Measurements from ENCODE around the gene AUTS2.
"Not testable (repeated sequence)": the region's sequence is repeated elsewhere in the genome, so short reads cannot be mapped to it uniquely, and the experiment has no call there.

AUTS2 gene

GRCh38 chr7:70579397-70580097 is 981.3 kb downstream of the AUTS2 start:
- DNase-seq (ENCODE audit: low spot score): no peak

DNA sequence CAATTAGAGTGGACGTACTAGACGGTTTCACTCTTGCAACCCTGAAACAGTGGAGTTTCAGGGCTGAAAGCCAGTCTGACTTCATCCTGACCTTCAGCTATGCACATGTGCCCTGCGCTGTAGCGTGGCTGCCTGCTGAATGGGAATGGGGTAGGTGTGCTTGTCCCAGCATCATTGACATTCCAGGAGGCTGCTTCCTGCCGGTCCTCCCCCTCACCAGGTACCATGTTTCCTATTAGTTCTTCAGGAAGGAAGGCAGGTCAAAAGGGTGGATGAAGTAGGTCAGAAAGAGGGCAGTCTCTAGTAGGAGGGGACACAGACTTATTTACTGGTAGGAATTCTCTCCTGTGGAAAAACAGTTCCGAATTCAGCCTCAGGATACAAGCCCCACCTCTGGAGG is 981.9 kb downstream of the AUTS2 start:
- DNase-seq (ENCODE audit: low spot score): no peak

- no peak for DNase-seq (ENCODE audit: low spot score)
These were observed 984.9 kb downstream of the AUTS2 start for GRCh38 chr7:70582927-70583895.

GRCh38 chr7:70583965-70584883 is 985.9 kb downstream of the AUTS2 start:
- no peak for DNase-seq (ENCODE audit: low spot score)

- DNase-seq (ENCODE audit: low spot score): no peak
These were observed 986.8 kb downstream of the AUTS2 start for GRCh38 chr7:70585071-70585470.

DNA sequence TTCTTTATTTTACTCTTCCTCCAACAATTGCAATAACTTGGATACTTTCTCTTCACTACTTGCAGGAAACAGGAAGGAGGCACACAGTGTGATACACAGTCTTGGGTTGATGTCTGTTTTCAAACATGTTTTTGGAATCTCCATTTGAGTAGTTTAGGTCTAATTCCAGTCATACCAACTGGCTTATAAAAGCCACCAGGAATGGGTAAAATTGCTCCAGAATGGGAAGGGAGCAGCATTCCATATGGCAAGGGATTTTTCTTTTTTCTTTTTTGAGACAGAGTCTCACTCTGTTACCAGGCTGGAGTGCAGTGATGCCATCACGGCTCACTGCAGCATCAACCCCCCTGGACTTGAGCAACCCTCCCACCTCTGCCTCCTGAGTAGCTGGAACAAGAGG is 988.5 kb downstream of the AUTS2 start:
- DNase-seq (ENCODE audit: low spot score): no peak

GRCh38 chr7:70587739-70588138 is 989.5 kb downstream of the AUTS2 start:
- no peak for DNase-seq (ENCODE audit: low spot score)

GRCh38 chr7:70588191-70588921 is 990.1 kb downstream of the AUTS2 start:
- no peak for DNase-seq (ENCODE audit: low spot score)

DNA sequence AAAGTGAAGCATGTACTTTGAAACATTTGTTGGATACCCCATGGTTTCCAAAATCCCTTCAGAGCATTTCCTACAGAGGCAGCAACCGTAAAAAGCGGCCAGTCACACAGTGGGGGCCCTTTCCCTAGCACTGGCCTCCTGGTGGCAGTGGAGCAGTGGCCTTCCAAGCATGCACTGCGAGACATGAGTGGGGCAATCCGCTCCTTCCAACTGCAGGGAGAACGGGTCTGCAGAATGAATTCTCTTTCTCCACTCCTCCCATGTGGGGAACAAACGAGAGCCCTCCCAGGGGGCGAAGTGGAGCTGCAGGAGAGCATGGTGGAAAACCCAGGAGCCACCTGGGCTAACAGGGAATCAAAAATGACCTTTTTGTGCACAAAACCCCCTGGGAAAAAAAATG is 990.7 kb downstream of the AUTS2 start:
- DNase-seq (ENCODE audit: low spot score): no peak

GRCh38 chr7:70589590-70589989 is 991.3 kb downstream of the AUTS2 start:
- no peak for DNase-seq (ENCODE audit: low spot score)

DNA sequence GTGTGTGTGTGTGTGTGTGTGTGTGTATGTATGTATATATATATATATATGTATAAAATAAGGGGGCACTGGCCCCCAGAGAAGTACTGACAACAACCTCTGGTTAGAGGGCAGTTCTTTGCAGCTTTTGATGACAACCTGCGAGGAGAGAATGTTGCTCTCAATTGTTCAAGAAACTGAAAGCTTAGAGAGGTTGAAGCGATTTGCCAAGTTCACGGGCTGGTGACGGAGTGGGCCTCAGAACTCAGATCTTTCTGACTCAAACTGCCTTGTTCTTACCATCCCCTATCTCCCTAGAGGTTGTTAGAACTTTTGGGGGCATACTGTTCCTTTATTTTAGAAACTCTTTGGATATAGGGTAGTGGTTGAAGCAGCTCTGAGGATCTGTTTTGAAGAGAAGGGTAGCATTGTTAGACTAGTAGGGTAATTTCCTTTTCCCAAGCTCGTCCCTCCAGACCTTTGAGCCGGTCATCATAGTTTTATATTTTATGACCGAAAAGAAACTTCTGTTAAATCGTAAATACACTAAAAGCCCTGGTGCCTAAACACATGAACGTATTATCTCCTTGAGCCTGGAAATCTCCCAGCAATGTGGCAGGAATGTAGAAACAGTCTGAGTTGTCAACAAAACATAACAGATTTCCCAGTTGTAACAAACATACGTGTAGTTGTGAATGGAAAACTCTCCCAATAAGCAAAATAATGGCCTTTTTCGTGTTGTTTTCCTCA is 992.0 kb downstream of the AUTS2 start:
- no peak for DNase-seq (ENCODE audit: low spot score)

DNA sequence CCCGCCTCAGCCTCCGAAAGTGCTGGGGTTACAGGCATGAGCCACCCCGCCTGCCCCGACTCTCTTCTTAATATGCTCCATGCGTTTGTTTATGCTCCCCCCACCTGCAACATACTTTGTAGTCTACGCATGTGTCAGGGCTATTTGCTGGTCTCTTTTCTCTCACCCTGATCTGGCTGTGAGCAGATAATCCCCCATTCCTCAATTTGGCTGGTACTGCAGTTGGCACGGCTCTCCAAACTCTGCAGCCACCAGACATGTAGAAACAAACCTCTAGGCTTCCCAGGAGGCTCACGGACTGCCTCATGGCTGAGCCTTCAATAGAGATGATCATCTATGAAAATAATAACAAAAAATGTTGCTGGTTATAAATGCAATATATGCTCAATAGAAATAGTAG is 993.4 kb downstream of the AUTS2 start:
- no peak for DNase-seq (ENCODE audit: low spot score)

DNA sequence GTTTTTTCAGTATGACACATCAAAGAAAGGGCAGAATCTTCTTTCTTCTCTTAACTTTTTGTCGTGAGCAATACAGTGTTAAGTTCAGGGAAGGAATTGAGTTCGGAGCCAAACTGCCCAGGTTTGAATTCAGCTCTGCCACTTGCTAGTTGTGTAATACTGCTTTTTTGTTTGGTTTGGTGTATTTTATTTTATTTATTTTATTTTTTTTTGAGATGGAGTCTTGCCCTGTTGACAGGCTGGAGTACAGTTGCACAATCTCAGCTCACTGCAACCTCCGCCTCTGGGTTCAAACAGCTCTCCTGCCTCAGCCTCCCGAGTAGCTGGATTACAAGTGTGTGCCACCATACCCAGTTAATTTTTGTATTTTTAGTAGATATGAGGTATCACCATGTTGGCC is 993.9 kb downstream of the AUTS2 start:
- no peak for DNase-seq (ENCODE audit: low spot score)

DNA sequence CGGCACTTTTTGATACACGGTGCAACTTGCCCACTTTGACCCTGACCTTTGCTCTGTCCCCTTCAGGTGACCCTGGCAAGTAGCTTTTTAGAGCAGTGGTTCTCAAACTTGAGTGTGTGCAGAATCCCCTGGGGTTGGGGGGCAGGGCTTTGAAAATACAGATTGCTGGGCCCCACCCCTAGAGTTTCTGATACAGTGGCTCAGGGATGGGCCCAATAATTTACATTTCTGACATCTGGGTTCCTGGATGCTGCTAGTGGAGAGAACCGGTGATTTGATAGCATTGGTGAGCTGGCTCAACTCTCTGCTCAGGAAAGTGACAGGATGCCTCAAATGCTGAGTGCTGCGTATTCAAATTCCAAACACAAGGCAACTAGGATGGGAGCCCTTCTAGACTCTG is 995.9 kb downstream of the AUTS2 start:
- DNase-seq (ENCODE audit: low spot score): no peak

- not testable (repeated sequence) for DNase-seq (ENCODE audit: low spot score)
These were observed 996.6 kb downstream of the AUTS2 start for GRCh38 chr7:70594885-70595284.

DNA sequence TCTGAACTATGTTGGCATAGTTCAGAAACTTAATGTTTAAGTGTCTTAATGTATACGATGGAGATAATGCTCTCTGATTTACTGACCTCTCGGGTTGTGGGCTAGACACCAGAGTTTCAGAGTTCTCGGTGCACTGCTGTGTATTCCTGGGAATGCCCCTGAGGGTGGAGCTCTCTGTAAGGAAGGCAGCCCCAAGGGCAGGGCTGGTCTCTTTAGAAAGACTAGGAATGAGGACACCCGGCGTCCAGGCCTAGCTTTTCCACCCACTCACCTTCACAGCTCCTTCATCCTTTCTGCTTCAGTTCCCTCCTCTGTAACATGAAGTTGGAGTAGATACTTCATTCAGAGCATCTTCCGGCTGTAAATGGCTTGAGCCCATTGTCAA is 997.1 kb downstream of the AUTS2 start:
- DNase-seq (ENCODE audit: low spot score): no peak

DNA sequence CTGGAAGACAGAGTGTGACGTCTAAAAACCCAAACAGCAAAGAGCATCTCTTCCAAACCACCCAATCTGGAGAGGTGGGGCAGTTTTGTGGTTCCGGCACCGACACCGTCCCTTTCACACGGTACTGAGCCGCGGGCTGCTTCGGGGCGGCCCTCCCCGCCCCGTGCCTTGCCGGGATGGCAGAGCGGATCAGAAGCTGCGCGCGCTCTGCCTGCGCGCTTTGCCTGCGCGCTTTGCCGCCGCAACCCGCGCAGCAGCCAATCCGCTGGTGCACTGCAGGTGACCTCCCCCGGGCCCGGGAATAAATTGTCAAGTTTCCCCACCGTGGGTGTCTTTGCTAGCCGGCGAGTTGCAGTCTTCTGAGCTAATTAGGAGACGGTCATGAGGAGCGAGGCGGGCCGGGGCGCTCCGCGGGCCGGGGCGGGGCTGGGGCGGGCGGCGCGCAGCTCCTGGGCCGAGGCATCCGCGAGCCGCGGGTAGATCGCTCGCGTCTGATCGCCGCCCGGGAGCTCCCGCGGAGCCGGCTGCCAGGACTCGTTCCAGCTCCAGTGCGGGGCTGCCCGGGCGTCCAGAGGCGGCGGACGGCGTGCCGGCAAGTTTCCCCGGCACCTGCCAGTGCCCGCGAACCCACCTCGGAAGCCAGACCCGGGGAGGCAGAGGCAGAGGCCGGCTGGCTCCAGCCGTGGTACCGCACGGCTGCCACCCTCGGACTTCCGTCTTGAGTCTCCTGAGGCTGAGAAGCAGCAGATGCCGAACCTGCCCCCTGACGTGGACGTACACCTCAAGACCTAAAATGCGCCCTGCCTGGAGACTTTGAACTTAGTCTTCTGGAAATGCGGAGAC is 997.7 kb downstream of the AUTS2 start:
- no peak for DNase-seq (ENCODE audit: low spot score)

GRCh38 chr7:70596598-70596913 is 998.3 kb downstream of the AUTS2 start:
- no peak for DNase-seq (ENCODE audit: low spot score)

DNA sequence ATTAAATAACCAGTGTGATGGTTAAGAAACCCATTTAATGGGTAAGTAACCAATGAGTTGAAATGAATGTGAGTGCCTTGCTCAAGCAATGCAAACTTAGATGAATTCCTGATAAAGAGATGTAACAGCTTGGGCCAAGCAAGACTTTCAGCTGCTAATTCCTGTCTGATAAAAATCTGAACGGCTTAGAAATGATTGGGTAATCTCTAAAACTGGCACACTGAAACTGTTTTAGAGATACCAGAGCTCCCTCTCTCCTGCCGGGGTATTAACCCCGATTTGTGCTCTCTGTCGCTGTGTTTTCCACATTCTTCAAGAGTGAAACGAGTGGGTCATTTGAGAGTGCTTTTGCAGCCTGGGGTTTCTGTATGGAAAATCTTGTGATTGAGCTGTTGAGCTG is 998.8 kb downstream of the AUTS2 start:
- DNase-seq (ENCODE audit: low spot score): no peak

DNA sequence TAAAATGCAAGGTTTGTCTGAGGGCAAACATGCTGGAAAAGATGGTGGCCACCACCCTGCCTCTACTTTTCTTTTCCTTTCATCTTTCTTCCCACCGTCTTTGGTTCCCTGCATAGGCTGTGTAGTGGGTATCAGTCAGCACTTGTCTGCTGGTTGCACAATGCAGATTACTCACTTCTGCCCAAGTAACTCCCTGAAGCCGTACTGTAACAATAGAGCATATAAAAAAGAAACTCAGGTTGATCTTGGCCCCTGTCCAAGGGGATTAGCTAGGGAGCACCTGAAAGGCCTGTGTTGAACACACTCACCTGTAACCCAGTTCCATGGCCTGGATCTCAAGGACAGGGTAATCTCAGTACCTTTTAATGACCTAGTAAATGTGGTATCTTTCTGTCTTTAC is 1000.7 kb downstream of the AUTS2 start:
- no peak for DNase-seq (ENCODE audit: low spot score)
